Progenitor cell of endocrine pancreas (in vitro differentiated cells): ENCODE data around the gene BPTF. TPM values are rescaled to one million over a fixed set of nuclear protein-coding genes. Genes with fewer than 3 reads are reported as not detected.
A peak's percentile ranks its signal among the peaks of the same experiment; 100 is the strongest.

Experiments used
- DNase-seq: peaks from one replicate; pipeline ENCODE4 v3.0.0; 2021; ENCODE audit warnings: low spot score; ENCODE audit not compliant: unreplicated experiment
- H3K27ac Mint-ChIP-seq: 2 replicates; pipeline ENCODE4 v1.8.0; 2021; ENCODE audit warnings: mild to moderate bottlenecking, moderate library complexity, mixed read lengths
- H3K27me3 Mint-ChIP-seq: 2 replicates; pipeline ENCODE4 v1.8.0; 2021; ENCODE audit warnings: mixed read lengths
- H3K36me3 Mint-ChIP-seq: 2 replicates; pipeline ENCODE4 v1.8.0; 2022; ENCODE audit warnings: mixed read lengths; ENCODE audit not compliant: insufficient read depth
- H3K4me1 Mint-ChIP-seq: 2 replicates; pipeline ENCODE4 v1.8.0; 2021; ENCODE audit warnings: low read depth, mixed read lengths
- H3K4me3 Mint-ChIP-seq: 2 replicates; pipeline ENCODE4 v1.8.0; 2021; ENCODE audit warnings: low read depth, mild to moderate bottlenecking, moderate library complexity, mixed read lengths
- H3K9me3 Mint-ChIP-seq: 2 replicates; pipeline ENCODE4 v1.8.0; 2021; ENCODE audit warnings: low read depth, mixed read lengths
- total RNA-seq: library from RNA; stranded (reverse); gene quantifications from 2 replicates; pipeline ENCODE4 v1.2.1, GENCODE V29; 2021
- TF ChIP-seq, protein P1 (sequence below): fragments of 200-600 bp; sonication (generic); IDR thresholded peaks from one replicate; pipeline ENCODE4 v1.5.0; 2021; ENCODE audit warnings: antibody characterized with exemption, mild to moderate bottlenecking; ENCODE audit not compliant: unreplicated experiment

The BPTF gene
- total RNA-seq, 1 donor from 2014 or later: 194 TPM

DNA sequence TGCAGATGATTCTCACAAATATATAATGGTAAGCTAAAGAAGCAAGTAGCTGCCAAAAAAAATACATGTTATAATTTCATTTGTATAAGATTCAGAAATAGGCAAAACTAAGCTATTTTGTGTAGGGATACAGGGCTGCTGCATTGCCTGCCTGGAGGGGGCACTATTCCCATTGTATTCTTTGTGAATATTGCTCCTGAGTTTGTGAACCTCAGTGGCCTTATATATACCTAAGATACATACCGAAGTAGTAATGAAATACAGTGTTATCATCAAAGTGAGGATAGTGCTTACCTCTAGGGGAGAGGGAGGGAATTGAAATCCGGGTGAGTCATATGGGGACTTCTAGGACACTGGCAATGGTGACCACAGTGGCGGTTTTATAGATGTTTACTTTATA lies 117.5 kb downstream of the BPTF start:
- TF ChIP-seq, protein P1, sequence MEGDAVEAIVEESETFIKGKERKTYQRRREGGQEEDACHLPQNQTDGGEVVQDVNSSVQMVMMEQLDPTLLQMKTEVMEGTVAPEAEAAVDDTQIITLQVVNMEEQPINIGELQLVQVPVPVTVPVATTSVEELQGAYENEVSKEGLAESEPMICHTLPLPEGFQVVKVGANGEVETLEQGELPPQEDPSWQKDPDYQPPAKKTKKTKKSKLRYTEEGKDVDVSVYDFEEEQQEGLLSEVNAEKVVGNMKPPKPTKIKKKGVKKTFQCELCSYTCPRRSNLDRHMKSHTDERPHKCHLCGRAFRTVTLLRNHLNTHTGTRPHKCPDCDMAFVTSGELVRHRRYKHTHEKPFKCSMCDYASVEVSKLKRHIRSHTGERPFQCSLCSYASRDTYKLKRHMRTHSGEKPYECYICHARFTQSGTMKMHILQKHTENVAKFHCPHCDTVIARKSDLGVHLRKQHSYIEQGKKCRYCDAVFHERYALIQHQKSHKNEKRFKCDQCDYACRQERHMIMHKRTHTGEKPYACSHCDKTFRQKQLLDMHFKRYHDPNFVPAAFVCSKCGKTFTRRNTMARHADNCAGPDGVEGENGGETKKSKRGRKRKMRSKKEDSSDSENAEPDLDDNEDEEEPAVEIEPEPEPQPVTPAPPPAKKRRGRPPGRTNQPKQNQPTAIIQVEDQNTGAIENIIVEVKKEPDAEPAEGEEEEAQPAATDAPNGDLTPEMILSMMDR: peak; percentile 47
- no peaks in the 10 kb centered on the region for H3K27me3 Mint-ChIP-seq
- no peaks in the 10 kb centered on the region for H3K4me1 Mint-ChIP-seq
- H3K9me3 Mint-ChIP-seq: no peaks in the 10 kb centered on the region
- peaks cover 31% of the 10 kb centered on the region for H3K36me3 Mint-ChIP-seq
- no peak overlapping the region for H3K4me3 Mint-ChIP-seq
- DNase-seq: no peak
- H3K27ac Mint-ChIP-seq: peak overlapping the region; percentile 87

DNA sequence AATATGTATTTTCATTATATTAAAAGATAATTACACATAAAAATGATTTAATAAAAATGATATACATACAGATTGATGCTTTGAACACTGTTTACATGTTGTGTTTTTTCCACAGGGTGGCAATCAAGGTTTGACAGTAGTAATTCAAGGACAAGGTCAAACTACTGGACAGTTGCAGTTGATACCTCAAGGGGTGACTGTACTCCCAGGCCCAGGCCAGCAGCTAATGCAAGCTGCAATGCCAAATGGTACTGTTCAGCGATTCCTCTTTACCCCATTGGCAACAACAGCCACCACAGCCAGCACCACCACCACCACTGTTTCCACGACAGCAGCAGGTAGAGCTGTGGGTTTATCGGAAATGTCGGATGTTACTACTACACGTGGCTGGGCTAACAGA lies 118.7 kb downstream of the BPTF start:
- no peaks in the 10 kb centered on the region for H3K9me3 Mint-ChIP-seq
- H3K27me3 Mint-ChIP-seq: no peaks in the 10 kb centered on the region
- DNase-seq: no peak
- TF ChIP-seq, protein P1: no peak
- peaks cover 32% of the 10 kb centered on the region for H3K36me3 Mint-ChIP-seq
- no peak overlapping the region for H3K27ac Mint-ChIP-seq
- no peak overlapping the region for H3K4me3 Mint-ChIP-seq
- H3K4me1 Mint-ChIP-seq: no peaks in the 10 kb centered on the region

DNA sequence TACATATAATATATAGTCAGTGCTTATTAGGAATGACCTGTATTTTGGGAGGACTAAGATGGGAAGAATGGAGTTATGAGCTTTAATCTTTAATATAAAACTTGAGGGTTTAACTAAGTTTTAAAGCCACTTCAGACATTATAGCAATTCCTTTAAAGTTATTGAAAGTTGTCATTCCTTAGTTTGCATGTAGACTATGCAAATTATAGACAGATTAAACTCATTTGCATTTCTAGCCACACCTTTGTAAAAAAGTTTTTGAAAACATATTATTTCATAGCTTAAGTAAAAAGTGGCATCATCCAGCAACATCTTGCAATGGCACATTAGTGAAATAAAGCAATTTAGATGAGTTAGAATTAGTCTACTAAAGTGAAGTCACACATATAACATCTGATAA lies 121.2 kb downstream of the BPTF start:
- Mint-ChIP-seq H3K27ac (no peak overlapping the region), H3K27me3 (no peaks in the 10 kb centered on the region), H3K36me3 (peaks cover 31% of the 10 kb centered on the region)

DNA sequence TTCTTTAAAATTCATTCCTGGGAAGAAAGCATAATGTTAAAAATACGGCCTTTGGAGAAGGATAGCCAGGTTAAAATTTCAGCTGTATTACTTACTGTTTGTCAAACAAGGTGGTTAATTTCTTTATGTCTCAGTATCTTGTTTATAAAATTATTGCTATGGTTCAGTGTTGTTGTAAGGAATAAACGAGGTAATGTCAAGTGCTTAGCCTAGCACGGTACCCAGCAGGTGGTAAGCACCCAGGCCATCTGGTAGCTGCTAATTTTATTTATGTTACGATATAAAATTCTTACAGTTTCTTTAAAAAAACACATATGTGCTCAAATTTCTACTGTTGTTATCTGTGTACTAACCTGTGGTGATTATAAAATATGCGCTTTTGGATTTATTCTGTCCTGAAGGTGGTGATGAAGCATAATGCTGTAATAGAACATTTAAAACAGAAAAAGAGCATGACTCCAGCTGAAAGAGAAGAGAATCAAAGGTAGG lies 122.1 kb downstream of the BPTF start:
- Mint-ChIP-seq H3K27ac (no peak overlapping the region), H3K36me3 (peaks cover 29% of the 10 kb centered on the region), H3K4me3 (no peak overlapping the region), H3K4me1 (no peaks in the 10 kb centered on the region), H3K27me3 (no peaks in the 10 kb centered on the region), H3K9me3 (no peaks in the 10 kb centered on the region)
- DNase-seq: no peak
- TF ChIP-seq, protein P1: no peak

More for the DNA sequence above, 121.2 kb downstream of the BPTF start:
- no peaks in the 10 kb centered on the region for H3K9me3 Mint-ChIP-seq
- no peak overlapping the region for H3K4me3 Mint-ChIP-seq
- DNase-seq: no peak
- no peaks in the 10 kb centered on the region for H3K4me1 Mint-ChIP-seq
- TF ChIP-seq, protein P1: no peak

DNA sequence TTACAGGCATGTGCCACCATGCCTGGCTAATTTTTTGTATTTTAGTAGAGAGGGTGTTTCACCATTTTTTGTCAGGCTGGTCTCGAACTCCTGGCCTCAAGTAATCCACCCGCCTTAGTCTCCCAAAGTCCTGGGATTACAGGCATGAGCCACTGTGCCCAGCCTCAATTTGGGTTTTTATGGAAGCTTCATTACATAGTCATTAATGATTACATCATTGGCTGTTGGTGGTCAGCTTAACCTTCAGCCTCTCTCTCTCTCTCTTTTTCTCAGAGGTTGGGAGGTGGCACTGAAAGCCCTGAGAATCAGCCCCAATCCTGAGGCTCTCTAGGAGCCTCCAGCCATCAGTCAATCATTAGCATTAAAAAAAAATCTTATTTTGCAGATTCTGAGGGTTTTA lies 125.6 kb downstream of the BPTF start:
- Mint-ChIP-seq H3K27ac (peak overlapping the region; percentile 33), H3K4me1 (no peaks in the 10 kb centered on the region), H3K36me3 (peaks cover 31% of the 10 kb centered on the region), H3K27me3 (no peaks in the 10 kb centered on the region), H3K4me3 (no peak overlapping the region), H3K9me3 (no peaks in the 10 kb centered on the region)
- DNase-seq: no peak
- TF ChIP-seq, protein P1: no peak
